K562 (cell line): Measurements from ENCODE around the gene MAGED1. TPM values are rescaled to one million over a fixed set of nuclear protein-coding genes. Genes with fewer than 3 reads are reported as not detected.

ENCODE experiments used
- ATAC-seq: fragments of 200-7000 bp; cut with Tn5 transposase; 3 replicates; pipeline ENCODE4 v1.9.1; 2020; ENCODE audit warnings: moderate library complexity
- BruUV-seq: library from RNA; stranded (reverse); fragments of 400-500 nt; replicated peaks from 2 replicates; lab custom pipeline; 2021; lab: Mats Ljungman, UMichigan
- CTCF ChIA-PET: fragments of 300-600 bp; formaldehyde crosslinking; extraction: SDS; loops from one replicate; lab custom pipeline; 2021; ENCODE audit warnings: low intra/inter-chr PET ratio; lab: Yijun Ruan, JAX
- POLR2A ChIA-PET: fragments of 300-600, 350-650 bp; sonication (Branson Sonifier 250); formaldehyde crosslinking; extraction: SDS; loops from one replicate; lab custom pipeline; 2021; ENCODE audit warnings: antibody characterized with exemption, inconsistent platforms; lab: Yijun Ruan, JAX
- DNase-seq, 4 experiments: peaks; one replicate each; pipeline versions ENCODE4 v3.0.0 to v3.0.0-alpha.2; 2011 to 2018; ENCODE audit warnings: low spot score in 3 of 4, mixed read lengths in 3 of 4; ENCODE audit errors: extremely low read depth in 1 of 4
- FAIRE-seq: peaks from 2 replicates; lab custom pipeline; 2011; peaks lifted over from hg19 to GRCh38; lab: Jason Lieb, UNC
- H2AFZ ChIP-seq: 2 replicates; pipeline ENCODE4 v1.6.0; 2011; ENCODE audit warnings: low read depth, low read length, control low read depth, inconsistent platforms
- H3K27ac ChIP-seq: fragments of 200-600 bp; 3 replicates; pipeline ENCODE4 v1.8.0; 2011; ENCODE audit warnings: low read depth, mild to moderate bottlenecking, control low read depth, inconsistent platforms, low read length, moderate library complexity, mixed read lengths; ENCODE audit errors: extremely low read depth
- H3K27me3 ChIP-seq, 2 experiments: fragments of 300-600 bp in 1 of 2; 2 replicates in 1 of 2; 3 replicates in 1 of 2; pipeline versions ENCODE4 v1.6.0 to v1.8.0; 2011; ENCODE audit warnings: inconsistent platforms in 2 of 2, low read length in 2 of 2, mild to moderate bottlenecking in 1 of 2, mixed read lengths in 1 of 2, moderate library complexity in 1 of 2; ENCODE audit not compliant: control insufficient read depth in 2 of 2, insufficient read depth in 2 of 2
- H3K36me3 ChIP-seq: fragments of 300-600 bp; 3 replicates; pipeline ENCODE4 v1.8.0; 2011; ENCODE audit warnings: mild to moderate bottlenecking, low read length, inconsistent platforms; ENCODE audit not compliant: control insufficient read depth, insufficient read depth
- H3K4me1 ChIP-seq, 2 experiments: fragments of 200-600 bp in 1 of 2; replicated peaks in 1 of 2; 2 replicates in 1 of 2; 3 replicates in 1 of 2; pipeline versions ENCODE4 v1.5.1 to v1.8.0; 2011; ENCODE audit warnings: inconsistent platforms in 2 of 2, low read length in 2 of 2, mild to moderate bottlenecking in 1 of 2, mixed read lengths in 1 of 2, moderate library complexity in 1 of 2; ENCODE audit not compliant: control insufficient read depth in 2 of 2, insufficient read depth in 2 of 2
- H3K4me2 ChIP-seq: 2 replicates; pipeline ENCODE4 v1.6.1; 2011; ENCODE audit warnings: low read length, control low read depth, inconsistent platforms, mixed read lengths; ENCODE audit not compliant: insufficient read depth
- H3K4me3 ChIP-seq: fragments of 200-600 bp; sonication (generic), shearing (Covaris generic); 2 replicates; pipeline ENCODE4 v1.5.1; 2016; ENCODE audit warnings: control low read depth, inconsistent platforms
- H3K79me2 ChIP-seq: fragments of 200-600 bp; 3 replicates; pipeline ENCODE4 v1.8.0; 2011; ENCODE audit warnings: low read length, inconsistent platforms; ENCODE audit not compliant: control insufficient read depth, insufficient read depth
- H3K9ac ChIP-seq, 2 experiments: 2 replicates each; pipeline versions ENCODE4 v1.6.0 to v1.6.1; 2011; ENCODE audit warnings: low read depth in 2 of 2, low read length in 2 of 2, control low read depth in 1 of 2, inconsistent platforms in 1 of 2, mild to moderate bottlenecking in 1 of 2, mixed read lengths in 1 of 2; ENCODE audit not compliant: insufficient read depth in 1 of 2
- H3K9me1 ChIP-seq: one replicate; pipeline ENCODE4 v1.6.0; 2011; ENCODE audit warnings: inconsistent platforms, mild to moderate bottlenecking, low read length, moderate library complexity; ENCODE audit not compliant: control insufficient read depth, insufficient read depth
- H3K9me3 ChIP-seq: replicated peaks from 2 replicates; pipeline ENCODE4 v1.5.1; 2011; ENCODE audit warnings: low read depth, low read length, inconsistent platforms; ENCODE audit not compliant: control insufficient read depth, insufficient read depth
- H4K20me1 ChIP-seq: replicated peaks from 2 replicates; pipeline ENCODE4 v1.6.1; 2011; ENCODE audit warnings: low read length, inconsistent platforms, mixed read lengths; ENCODE audit not compliant: control insufficient read depth, insufficient read depth
- GTF2E2 ChIP-seq: fragments of 200-800 bp; sonication (Bioruptor generic); IDR thresholded peaks from 2 replicates; pipeline ENCODE4 v1.6.1; 2016; ENCODE audit warnings: missing genetic modification characterization, missing compliant biosample characterization
- MTA3 ChIP-seq: fragments of 450-650 bp; formaldehyde crosslinking; IDR thresholded peaks from 2 replicates; pipeline ENCODE4 v1.6.1; 2017; ENCODE audit warnings: mild to moderate bottlenecking, borderline replicate concordance
- PTTG1 ChIP-seq: fragments of 450-650 bp; IDR thresholded peaks from 2 replicates; pipeline ENCODE4 v1.6.1; 2016; ENCODE audit warnings: low read depth, mild to moderate bottlenecking, missing genetic modification characterization, missing compliant biosample characterization
- PURB ChIP-seq: sonication (generic); formaldehyde crosslinking; IDR thresholded peaks from 2 replicates; pipeline ENCODE4 v1.9.0; 2021; ENCODE audit warnings: low read depth, mild to moderate bottlenecking, missing genetic modification reagents
- SNRNP70 ChIP-seq: fragments of 200-400 bp; formaldehyde crosslinking; optimal IDR thresholded peaks from 2 replicates; pipeline ENCODE3; 2017; ENCODE audit warnings: low read depth, low read length
- ZNF12 ChIP-seq: sonication (generic); formaldehyde crosslinking; IDR thresholded peaks from 2 replicates; pipeline ENCODE4 v1.4.0; 2020; ENCODE audit warnings: mild to moderate bottlenecking, missing genetic modification reagents
- ZNF274 ChIP-seq: IDR thresholded peaks from 2 replicates; pipeline ENCODE4 v1.6.1; 2011; ENCODE audit warnings: low read depth, mild to moderate bottlenecking, low read length, moderate library complexity, borderline replicate concordance
- ZNF764 ChIP-seq: fragments of 250-450 bp; sonication (Bioruptor Pico); IDR thresholded peaks from 2 replicates; pipeline ENCODE4 v1.4.0; 2020; ENCODE audit warnings: low read depth, mild to moderate bottlenecking, moderate library complexity
- WGBS: fragments of 100-300 bp; shearing (Covaris generic); methylation state at CpG from one replicate; pipeline ENCODE4 v1.1.6; 2016; ENCODE audit warnings: low coverage, mixed read lengths; ENCODE audit not compliant: insufficient coverage; ENCODE audit errors: missing lambda C conversion rate; 5-methylcytosine and 5-hydroxymethylcytosine counted together
- in situ Hi-C: fragments of 300-500 bp; cut with MboI; formaldehyde crosslinking; loops from 4 replicates; pipeline ENCODE4 v1.15.0; 2018; ENCODE audit warnings: inconsistent platforms, mixed read lengths
- intact Hi-C: fragments of 100-400 bp; cut with micrococcal nuclease; formaldehyde crosslinking; loops from 2 replicates; pipeline ENCODE4 v1.14.2; 2022
- polyA plus RNA-seq, 8 experiments: library from polyadenylated mRNA; depleted of rRNA in 4 of 8; stranded (reverse) in 5 of 8; unstranded in 3 of 8; fragments of >200 nt; fragmentation: Nextera tagmentation in 2 of 8; fragmentation: Illumina TruSeq in 1 of 8; extraction: Ambion mirVana in 2 of 8; extraction: Trizol in 1 of 8; gene quantifications; 2 replicates each; pipeline versions ENCODE4 v1.2.1 to v1.2.3, GENCODE V29; 2011 to 2014; ENCODE audit warnings: inconsistent platforms in 1 of 8, missing spikeins in 1 of 8
- total RNA-seq, 7 experiments: library from RNA; depleted of rRNA in 6 of 7; stranded (reverse); fragments of >200 nt in 6 of 7; fragmentation: Illumina TruSeq in 2 of 7; extraction: Trizol in 2 of 7; gene quantifications; 2 replicates each; pipeline versions ENCODE4 v1.2.1 to v1.2.3, GENCODE V29; 2011 to 2021; ENCODE audit warnings: low replicate concordance in 1 of 7
- TF ChIP-seq, protein P1 (sequence below): IDR thresholded peaks from 3 replicates; pipeline ENCODE4 v1.6.1; 2011; ENCODE audit warnings: borderline replicate concordance, mild to moderate bottlenecking, moderate library complexity; ENCODE audit not compliant: insufficient read length; ENCODE audit errors: extremely low read depth
- TF ChIP-seq, protein P2 (sequence below): sonication (generic); formaldehyde crosslinking; IDR thresholded peaks from 2 replicates; pipeline ENCODE4 v1.8.0; 2022; ENCODE audit warnings: mild to moderate bottlenecking, missing genetic modification reagents

The MAGED1 gene
- total and polyA plus RNA-seq, 9 of the 15 experiments (the other 6 are each of a cell fraction or from before 2014, with no cell fraction given), result 5.7 to 41.2 (median 12.7) TPM

DNA sequence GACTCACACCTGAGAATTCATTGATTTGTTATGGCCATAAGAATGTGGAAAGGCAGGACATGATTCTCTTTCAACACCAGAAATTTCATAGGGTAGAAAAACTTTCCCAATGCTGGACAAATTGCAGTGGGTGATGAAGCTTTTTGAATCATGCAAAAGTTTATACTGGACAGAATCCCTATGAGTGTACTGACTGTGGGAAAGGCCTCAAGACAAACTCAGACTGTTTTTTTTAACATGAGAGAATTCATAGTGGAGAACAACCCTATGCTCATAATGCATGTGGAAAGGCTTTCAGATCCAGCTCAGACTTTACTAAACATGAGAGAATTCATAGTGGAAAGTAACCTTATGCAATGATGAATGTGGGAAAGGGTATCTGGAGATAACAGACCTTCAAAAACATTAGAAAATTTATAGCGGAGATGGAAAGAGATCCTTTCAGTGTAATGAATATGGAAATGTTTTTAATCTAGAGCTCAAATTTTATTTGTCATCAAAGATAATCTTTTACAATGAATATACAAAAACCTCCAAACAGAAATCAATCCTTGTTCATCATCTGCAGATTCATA lies 36.2 kb upstream of the MAGED1 start:
- Histone ChIP-seq H3K27me3 (no peaks in the 10 kb centered on the region), H3K9me3 (no peaks in the 10 kb centered on the region), H3K4me1 (no peaks in the 10 kb centered on the region; a peak in 1 of 5 replicates), H2AFZ (no peak overlapping the region), H3K27ac (no peak overlapping the region), H3K4me3 (no peak overlapping the region), H3K36me3 (no peaks in the 10 kb centered on the region), H3K9ac (no peak overlapping the region), H3K4me2 (no peak overlapping the region), H3K79me2 (no peaks in the 10 kb centered on the region), H3K9me1 (no peaks in the 10 kb centered on the region), H4K20me1 (no peaks in the 10 kb centered on the region)
- 15% methylated on average over 1 of the region's 1 CpG for WGBS
- in situ Hi-C loops, result no loop called here
- TF ChIP-seq ZNF274 (peak; percentile 59; the same call in 1 of the 2 replicates), SNRNP70 (no peak)
- intact Hi-C loops, result no loop called here
- BruUV-seq, result no TSS peak
- FAIRE-seq (no peak), ATAC-seq (no peak), DNase-seq (no peak)
- POLR2A ChIA-PET, result no interaction called here
- CTCF ChIA-PET, result no interaction called here

DNA sequence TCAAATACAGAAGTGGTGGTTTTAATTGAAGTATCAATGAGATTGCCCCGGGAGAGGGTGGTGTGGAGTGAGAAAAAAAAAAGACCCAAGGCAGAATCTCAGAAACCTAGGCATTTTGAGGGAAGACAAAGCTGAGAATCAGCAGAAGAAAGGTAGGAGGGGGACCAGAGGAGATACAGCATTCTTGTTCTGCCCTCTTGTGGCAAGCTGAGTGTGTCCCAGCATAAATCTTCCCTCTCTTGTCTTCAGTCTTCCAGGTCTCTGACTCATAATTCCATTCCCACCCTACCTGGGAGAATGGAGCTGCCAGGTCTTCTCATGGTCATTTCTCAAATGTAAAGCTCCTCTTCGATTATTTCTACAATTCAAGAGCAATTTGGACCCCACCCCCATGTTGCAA lies 32.7 kb upstream of the MAGED1 start:
- in situ Hi-C loops, result no loop called here
- 0% methylated on average over 2 of the region's 2 CpGs for WGBS
- peak; percentile 5 to 28 (median 16) for DNase-seq
- TF ChIP-seq PURB (CRISPR knock-in tag) (no peak), PTTG1 (tag) (no peak), ZNF764 (CRISPR knock-in tag) (no peak), MTA3 (no peak), GTF2E2 (no peak), ZNF12 (CRISPR knock-in tag) (no peak)
- TF ChIP-seq, protein P1, sequence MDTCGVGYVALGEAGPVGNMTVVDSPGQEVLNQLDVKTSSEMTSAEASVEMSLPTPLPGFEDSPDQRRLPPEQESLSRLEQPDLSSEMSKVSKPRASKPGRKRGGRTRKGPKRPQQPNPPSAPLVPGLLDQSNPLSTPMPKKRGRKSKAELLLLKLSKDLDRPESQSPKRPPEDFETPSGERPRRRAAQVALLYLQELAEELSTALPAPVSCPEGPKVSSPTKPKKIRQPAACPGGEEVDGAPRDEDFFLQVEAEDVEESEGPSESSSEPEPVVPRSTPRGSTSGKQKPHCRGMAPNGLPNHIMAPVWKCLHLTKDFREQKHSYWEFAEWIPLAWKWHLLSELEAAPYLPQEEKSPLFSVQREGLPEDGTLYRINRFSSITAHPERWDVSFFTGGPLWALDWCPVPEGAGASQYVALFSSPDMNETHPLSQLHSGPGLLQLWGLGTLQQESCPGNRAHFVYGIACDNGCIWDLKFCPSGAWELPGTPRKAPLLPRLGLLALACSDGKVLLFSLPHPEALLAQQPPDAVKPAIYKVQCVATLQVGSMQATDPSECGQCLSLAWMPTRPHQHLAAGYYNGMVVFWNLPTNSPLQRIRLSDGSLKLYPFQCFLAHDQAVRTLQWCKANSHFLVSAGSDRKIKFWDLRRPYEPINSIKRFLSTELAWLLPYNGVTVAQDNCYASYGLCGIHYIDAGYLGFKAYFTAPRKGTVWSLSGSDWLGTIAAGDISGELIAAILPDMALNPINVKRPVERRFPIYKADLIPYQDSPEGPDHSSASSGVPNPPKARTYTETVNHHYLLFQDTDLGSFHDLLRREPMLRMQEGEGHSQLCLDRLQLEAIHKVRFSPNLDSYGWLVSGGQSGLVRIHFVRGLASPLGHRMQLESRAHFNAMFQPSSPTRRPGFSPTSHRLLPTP, result no peak
- TF ChIP-seq, protein P2, sequence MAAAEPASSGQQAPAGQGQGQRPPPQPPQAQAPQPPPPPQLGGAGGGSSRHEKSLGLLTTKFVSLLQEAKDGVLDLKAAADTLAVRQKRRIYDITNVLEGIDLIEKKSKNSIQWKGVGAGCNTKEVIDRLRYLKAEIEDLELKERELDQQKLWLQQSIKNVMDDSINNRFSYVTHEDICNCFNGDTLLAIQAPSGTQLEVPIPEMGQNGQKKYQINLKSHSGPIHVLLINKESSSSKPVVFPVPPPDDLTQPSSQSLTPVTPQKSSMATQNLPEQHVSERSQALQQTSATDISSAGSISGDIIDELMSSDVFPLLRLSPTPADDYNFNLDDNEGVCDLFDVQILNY, result no peak

More for the DNA sequence above, 32.7 kb upstream of the MAGED1 start:
- no TSS peak for BruUV-seq
- FAIRE-seq (peak; percentile 26), ATAC-seq (peak; percentile 74)
- H3K9ac ChIP-seq, result no peak overlapping the region
- ChIA-PET POLR2A (no interaction called here), CTCF (no interaction called here)
- H3K4me2 ChIP-seq, result no peak overlapping the region
- H3K79me2 ChIP-seq, result no peaks in the 10 kb centered on the region
- H3K36me3 ChIP-seq, result no peaks in the 10 kb centered on the region
- no peaks in the 10 kb centered on the region for H3K9me3 ChIP-seq
- intact Hi-C loops, result no loop called here
- H3K4me1 ChIP-seq, result no peaks in the 10 kb centered on the region
- H3K27me3 ChIP-seq, result no peaks in the 10 kb centered on the region
- no peaks in the 10 kb centered on the region for H4K20me1 ChIP-seq
- no peak overlapping the region for H3K27ac ChIP-seq
- no peaks in the 10 kb centered on the region for H3K9me1 ChIP-seq
- H2AFZ ChIP-seq, result no peak overlapping the region
- H3K4me3 ChIP-seq, result no peak overlapping the region
